K562 (cell line): ENCODE data around the gene GUCY1A1. TPM values are rescaled to one million over a fixed set of nuclear protein-coding genes. Genes with fewer than 3 reads are reported as not detected.

Source experiments
- CREBBP ChIP-seq: IDR thresholded peaks from one replicate; pipeline ENCODE4 v1.6.1; 2012; ENCODE audit warnings: low read depth, mild to moderate bottlenecking, control low read depth, inconsistent platforms, low read length
- ETV6 ChIP-seq, 3 experiments: fragments of 150-350 bp in 1 of 3; sonication (generic) in 1 of 3; formaldehyde crosslinking in 1 of 3; IDR thresholded peaks; 2 replicates each; pipeline versions ENCODE4 v1.6.1 to v1.8.0; 2014 to 2022; ENCODE audit warnings: borderline replicate concordance in 2 of 3, low read depth in 2 of 3, antibody characterized with exemption in 1 of 3, low read length in 1 of 3, mild to moderate bottlenecking in 1 of 3, missing genetic modification reagents in 1 of 3
- FOXA3 ChIP-seq, 2 experiments: fragments of 450-650 bp in 1 of 2; sonication (generic) in 1 of 2; formaldehyde crosslinking; IDR thresholded peaks in 1 of 2; conservative IDR thresholded peaks in 1 of 2; 2 replicates each; pipeline versions ENCODE4 v1.4.0 to v1.8.0; 2020 to 2022; ENCODE audit warnings: mild to moderate bottlenecking in 2 of 2, missing genetic modification reagents in 1 of 2
- KAT2B ChIP-seq: IDR thresholded peaks from one replicate; pipeline ENCODE4 v1.6.1; 2012; ENCODE audit warnings: low read depth, mild to moderate bottlenecking, control low read depth, inconsistent platforms, low read length, moderate library complexity
- MAFK ChIP-seq: IDR thresholded peaks from 2 replicates; pipeline ENCODE4 v1.6.1; 2011; ENCODE audit warnings: low read length, improper control_type of control experiment
- PHTF2 ChIP-seq: fragments of 250-450 bp; sonication (Bioruptor Pico); IDR thresholded peaks from 2 replicates; pipeline ENCODE4 v1.5.0; 2021; ENCODE audit warnings: mild to moderate bottlenecking
- ZBTB8A ChIP-seq: fragments of 450-650 bp; IDR thresholded peaks from 2 replicates; pipeline ENCODE4 v1.6.1; 2018; ENCODE audit warnings: mild to moderate bottlenecking, moderate library complexity; ENCODE audit not compliant: partially characterized antibody
- ZNF253 ChIP-seq: fragments of 250-450 bp; sonication (Bioruptor Pico); conservative IDR thresholded peaks from 2 replicates; pipeline ENCODE4 v1.6.1; 2021; ENCODE audit warnings: mild to moderate bottlenecking
- ZNF408 ChIP-seq: fragments of 250-450 bp; sonication (Bioruptor Pico); IDR thresholded peaks from 2 replicates; pipeline ENCODE4 v1.4.0; 2020; ENCODE audit warnings: low read depth, mild to moderate bottlenecking, moderate library complexity
- polyA plus RNA-seq, 8 experiments: library from polyadenylated mRNA; depleted of rRNA in 4 of 8; stranded (reverse) in 5 of 8; unstranded in 3 of 8; fragments of >200 nt; fragmentation: Nextera tagmentation in 2 of 8; fragmentation: Illumina TruSeq in 1 of 8; extraction: Ambion mirVana in 2 of 8; extraction: Trizol in 1 of 8; gene quantifications; 2 replicates each; pipeline versions ENCODE4 v1.2.1 to v1.2.3, GENCODE V29; 2011 to 2014; ENCODE audit warnings: inconsistent platforms in 1 of 8, missing spikeins in 1 of 8
- total RNA-seq, 7 experiments: library from RNA; depleted of rRNA in 6 of 7; stranded (reverse); fragments of >200 nt in 6 of 7; fragmentation: Illumina TruSeq in 2 of 7; extraction: Trizol in 2 of 7; gene quantifications; 2 replicates each; pipeline versions ENCODE4 v1.2.1 to v1.2.3, GENCODE V29; 2011 to 2021; ENCODE audit warnings: low replicate concordance in 1 of 7
- TF ChIP-seq, protein P1 (sequence below): fragments of 250-450 bp; sonication (Bioruptor Pico); IDR thresholded peaks from 2 replicates; pipeline ENCODE4 v1.4.0; 2020
- TF ChIP-seq, protein P2 (sequence below): sonication (generic); formaldehyde crosslinking; IDR thresholded peaks from 2 replicates; pipeline ENCODE4 v1.8.1; 2023; ENCODE audit warnings: mild to moderate bottlenecking, missing genetic modification reagents
- TF ChIP-seq, protein P3 (sequence below): sonication (generic); formaldehyde crosslinking; IDR thresholded peaks from 2 replicates; pipeline ENCODE4 v1.8.0; 2023; ENCODE audit warnings: missing genetic modification reagents, mild to moderate bottlenecking, borderline replicate concordance

The GUCY1A1 gene
- total and polyA plus RNA-seq, 9 of the 15 experiments (the other 6 are each of a cell fraction or from before 2014, with no cell fraction given) = not detected

- TF ChIP-seq, protein P1, sequence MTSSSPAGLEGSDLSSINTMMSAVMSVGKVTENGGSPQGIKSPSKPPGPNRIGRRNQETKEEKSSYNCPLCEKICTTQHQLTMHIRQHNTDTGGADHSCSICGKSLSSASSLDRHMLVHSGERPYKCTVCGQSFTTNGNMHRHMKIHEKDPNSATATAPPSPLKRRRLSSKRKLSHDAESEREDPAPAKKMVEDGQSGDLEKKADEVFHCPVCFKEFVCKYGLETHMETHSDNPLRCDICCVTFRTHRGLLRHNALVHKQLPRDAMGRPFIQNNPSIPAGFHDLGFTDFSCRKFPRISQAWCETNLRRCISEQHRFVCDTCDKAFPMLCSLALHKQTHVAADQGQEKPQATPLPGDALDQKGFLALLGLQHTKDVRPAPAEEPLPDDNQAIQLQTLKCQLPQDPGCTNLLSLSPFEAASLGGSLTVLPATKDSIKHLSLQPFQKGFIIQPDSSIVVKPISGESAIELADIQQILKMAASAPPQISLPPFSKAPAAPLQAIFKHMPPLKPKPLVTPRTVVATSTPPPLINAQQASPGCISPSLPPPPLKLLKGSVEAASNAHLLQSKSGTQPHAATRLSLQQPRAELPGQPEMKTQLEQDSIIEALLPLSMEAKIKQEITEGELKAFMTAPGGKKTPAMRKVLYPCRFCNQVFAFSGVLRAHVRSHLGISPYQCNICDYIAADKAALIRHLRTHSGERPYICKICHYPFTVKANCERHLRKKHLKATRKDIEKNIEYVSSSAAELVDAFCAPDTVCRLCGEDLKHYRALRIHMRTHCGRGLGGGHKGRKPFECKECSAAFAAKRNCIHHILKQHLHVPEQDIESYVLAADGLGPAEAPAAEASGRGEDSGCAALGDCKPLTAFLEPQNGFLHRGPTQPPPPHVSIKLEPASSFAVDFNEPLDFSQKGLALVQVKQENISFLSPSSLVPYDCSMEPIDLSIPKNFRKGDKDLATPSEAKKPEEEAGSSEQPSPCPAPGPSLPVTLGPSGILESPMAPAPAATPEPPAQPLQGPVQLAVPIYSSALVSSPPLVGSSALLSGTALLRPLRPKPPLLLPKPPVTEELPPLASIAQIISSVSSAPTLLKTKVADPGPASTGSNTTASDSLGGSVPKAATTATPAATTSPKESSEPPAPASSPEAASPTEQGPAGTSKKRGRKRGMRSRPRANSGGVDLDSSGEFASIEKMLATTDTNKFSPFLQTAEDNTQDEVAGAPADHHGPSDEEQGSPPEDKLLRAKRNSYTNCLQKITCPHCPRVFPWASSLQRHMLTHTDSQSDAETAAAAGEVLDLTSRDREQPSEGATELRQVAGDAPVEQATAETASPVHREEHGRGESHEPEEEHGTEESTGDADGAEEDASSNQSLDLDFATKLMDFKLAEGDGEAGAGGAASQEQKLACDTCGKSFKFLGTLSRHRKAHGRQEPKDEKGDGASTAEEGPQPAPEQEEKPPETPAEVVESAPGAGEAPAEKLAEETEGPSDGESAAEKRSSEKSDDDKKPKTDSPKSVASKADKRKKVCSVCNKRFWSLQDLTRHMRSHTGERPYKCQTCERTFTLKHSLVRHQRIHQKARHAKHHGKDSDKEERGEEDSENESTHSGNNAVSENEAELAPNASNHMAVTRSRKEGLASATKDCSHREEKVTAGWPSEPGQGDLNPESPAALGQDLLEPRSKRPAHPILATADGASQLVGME (CRISPR knock-in tag) = no peak
- TF ChIP-seq ZNF408 (CRISPR knock-in tag) (no peak), MAFK (no peak), ZNF253 (CRISPR knock-in tag) (no peak), FOXA3 (CRISPR knock-in tag; conservative IDR thresholded peaks at IDR 0.05 in 1 of 2, IDR thresholded peaks at IDR 0.05 in 1 of 2) (no peak), ZBTB8A (no peak), CREBBP (no peak), PHTF2 (CRISPR knock-in tag) (no peak), ETV6 (IDR thresholded peaks at IDR 0.05; ENCODE audit: borderline replicate concordance in 1 of 2, low read depth in 2 of 2, low read length in 1 of 2) (no peak), ETV6 (CRISPR knock-in tag; IDR thresholded peaks at IDR 0.05; ENCODE audit: borderline replicate concordance) (no peak), KAT2B (no peak)
- TF ChIP-seq, protein P2, sequence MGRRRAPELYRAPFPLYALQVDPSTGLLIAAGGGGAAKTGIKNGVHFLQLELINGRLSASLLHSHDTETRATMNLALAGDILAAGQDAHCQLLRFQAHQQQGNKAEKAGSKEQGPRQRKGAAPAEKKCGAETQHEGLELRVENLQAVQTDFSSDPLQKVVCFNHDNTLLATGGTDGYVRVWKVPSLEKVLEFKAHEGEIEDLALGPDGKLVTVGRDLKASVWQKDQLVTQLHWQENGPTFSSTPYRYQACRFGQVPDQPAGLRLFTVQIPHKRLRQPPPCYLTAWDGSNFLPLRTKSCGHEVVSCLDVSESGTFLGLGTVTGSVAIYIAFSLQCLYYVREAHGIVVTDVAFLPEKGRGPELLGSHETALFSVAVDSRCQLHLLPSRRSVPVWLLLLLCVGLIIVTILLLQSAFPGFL (CRISPR knock-in tag) = no peak
- TF ChIP-seq, protein P3, sequence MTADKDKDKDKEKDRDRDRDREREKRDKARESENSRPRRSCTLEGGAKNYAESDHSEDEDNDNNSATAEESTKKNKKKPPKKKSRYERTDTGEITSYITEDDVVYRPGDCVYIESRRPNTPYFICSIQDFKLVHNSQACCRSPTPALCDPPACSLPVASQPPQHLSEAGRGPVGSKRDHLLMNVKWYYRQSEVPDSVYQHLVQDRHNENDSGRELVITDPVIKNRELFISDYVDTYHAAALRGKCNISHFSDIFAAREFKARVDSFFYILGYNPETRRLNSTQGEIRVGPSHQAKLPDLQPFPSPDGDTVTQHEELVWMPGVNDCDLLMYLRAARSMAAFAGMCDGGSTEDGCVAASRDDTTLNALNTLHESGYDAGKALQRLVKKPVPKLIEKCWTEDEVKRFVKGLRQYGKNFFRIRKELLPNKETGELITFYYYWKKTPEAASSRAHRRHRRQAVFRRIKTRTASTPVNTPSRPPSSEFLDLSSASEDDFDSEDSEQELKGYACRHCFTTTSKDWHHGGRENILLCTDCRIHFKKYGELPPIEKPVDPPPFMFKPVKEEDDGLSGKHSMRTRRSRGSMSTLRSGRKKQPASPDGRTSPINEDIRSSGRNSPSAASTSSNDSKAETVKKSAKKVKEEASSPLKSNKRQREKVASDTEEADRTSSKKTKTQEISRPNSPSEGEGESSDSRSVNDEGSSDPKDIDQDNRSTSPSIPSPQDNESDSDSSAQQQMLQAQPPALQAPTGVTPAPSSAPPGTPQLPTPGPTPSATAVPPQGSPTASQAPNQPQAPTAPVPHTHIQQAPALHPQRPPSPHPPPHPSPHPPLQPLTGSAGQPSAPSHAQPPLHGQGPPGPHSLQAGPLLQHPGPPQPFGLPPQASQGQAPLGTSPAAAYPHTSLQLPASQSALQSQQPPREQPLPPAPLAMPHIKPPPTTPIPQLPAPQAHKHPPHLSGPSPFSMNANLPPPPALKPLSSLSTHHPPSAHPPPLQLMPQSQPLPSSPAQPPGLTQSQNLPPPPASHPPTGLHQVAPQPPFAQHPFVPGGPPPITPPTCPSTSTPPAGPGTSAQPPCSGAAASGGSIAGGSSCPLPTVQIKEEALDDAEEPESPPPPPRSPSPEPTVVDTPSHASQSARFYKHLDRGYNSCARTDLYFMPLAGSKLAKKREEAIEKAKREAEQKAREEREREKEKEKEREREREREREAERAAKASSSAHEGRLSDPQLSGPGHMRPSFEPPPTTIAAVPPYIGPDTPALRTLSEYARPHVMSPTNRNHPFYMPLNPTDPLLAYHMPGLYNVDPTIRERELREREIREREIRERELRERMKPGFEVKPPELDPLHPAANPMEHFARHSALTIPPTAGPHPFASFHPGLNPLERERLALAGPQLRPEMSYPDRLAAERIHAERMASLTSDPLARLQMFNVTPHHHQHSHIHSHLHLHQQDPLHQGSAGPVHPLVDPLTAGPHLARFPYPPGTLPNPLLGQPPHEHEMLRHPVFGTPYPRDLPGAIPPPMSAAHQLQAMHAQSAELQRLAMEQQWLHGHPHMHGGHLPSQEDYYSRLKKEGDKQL (CRISPR knock-in tag) = no peak
Observed at GRCh38 chr4:155618183-155618838, 48.3 kb upstream of the GUCY1A1 start (continued).
